HepG2 (cell line): ENCODE results near the gene ENG. TPM values are rescaled to one million over a fixed set of nuclear protein-coding genes. Genes with fewer than 3 reads are reported as not detected.

ENCODE experiments used
- CAMTA2 ChIP-seq: sonication (generic); formaldehyde crosslinking; IDR thresholded peaks from 2 replicates; pipeline ENCODE4 v1.4.0; 2020; ENCODE audit warnings: mild to moderate bottlenecking, missing genetic modification reagents, borderline replicate concordance
- CCAR2 ChIP-seq: fragments of 200-400 bp; formaldehyde crosslinking; optimal IDR thresholded peaks from 2 replicates; pipeline ENCODE3; 2018; ENCODE audit warnings: low read depth, mild to moderate bottlenecking, low read length, moderate library complexity
- ELF3 ChIP-seq: IDR thresholded peaks from 2 replicates; pipeline ENCODE4 v1.6.1; 2016; ENCODE audit warnings: missing genetic modification reagents, missing compliant biosample characterization
- HOXA3 ChIP-seq: sonication (generic); formaldehyde crosslinking; IDR thresholded peaks from 2 replicates; pipeline ENCODE4 v1.5.0; 2020; ENCODE audit warnings: missing genetic modification reagents
- IKZF1 ChIP-seq: fragments of 450-650 bp; IDR thresholded peaks from 2 replicates; pipeline ENCODE4 v1.7.1; 2016
- IKZF4 ChIP-seq: sonication (generic); formaldehyde crosslinking; IDR thresholded peaks from 2 replicates; pipeline ENCODE4 v1.5.1; 2020; ENCODE audit warnings: borderline replicate concordance, mild to moderate bottlenecking, low read depth, missing genetic modification reagents; ENCODE audit errors: not compliant biosample characterization
- NCOR1 ChIP-seq: fragments of 200-600 bp; sonication (generic); IDR thresholded peaks from 2 replicates; pipeline ENCODE4 v1.7.0; 2017; ENCODE audit warnings: antibody characterized with exemption, low read length, borderline replicate concordance
- SMAD9 ChIP-seq: sonication (generic); formaldehyde crosslinking; IDR thresholded peaks from 2 replicates; pipeline ENCODE4 v1.5.1; 2020; ENCODE audit warnings: mild to moderate bottlenecking, missing genetic modification reagents
- ZBTB40 ChIP-seq, 2 experiments: fragments of 450-650 bp in 1 of 2; sonication (generic) in 1 of 2; formaldehyde crosslinking in 1 of 2; IDR thresholded peaks; 2 replicates each; pipeline versions ENCODE4 v1.6.1 to v1.8.0; 2016 to 2022; ENCODE audit warnings: antibody characterized with exemption in 1 of 2, mild to moderate bottlenecking in 1 of 2, missing genetic modification reagents in 1 of 2
- ZBTB7B ChIP-seq: sonication (generic); formaldehyde crosslinking; IDR thresholded peaks from 2 replicates; pipeline ENCODE4 v1.4.0; 2020; ENCODE audit warnings: missing genetic modification reagents
- ZC3H13 ChIP-seq: sonication (generic); formaldehyde crosslinking; IDR thresholded peaks from 2 replicates; pipeline ENCODE4 v1.8.1; 2023; ENCODE audit warnings: mild to moderate bottlenecking, missing genetic modification reagents, moderate library complexity
- ZFP91 ChIP-seq: sonication (generic); formaldehyde crosslinking; IDR thresholded peaks from 2 replicates; pipeline ENCODE4 v1.9.0; 2022; ENCODE audit warnings: missing genetic modification reagents, mild to moderate bottlenecking, borderline replicate concordance
- ZNF329 ChIP-seq: sonication (generic); formaldehyde crosslinking; IDR thresholded peaks from 2 replicates; pipeline ENCODE4 v1.9.0; 2021; ENCODE audit warnings: low read depth, mild to moderate bottlenecking, missing genetic modification reagents
- ZNF605 ChIP-seq: sonication (generic); formaldehyde crosslinking; IDR thresholded peaks from 2 replicates; pipeline ENCODE4 v1.8.0; 2022; ENCODE audit warnings: mild to moderate bottlenecking, missing genetic modification reagents
- ZNF788 ChIP-seq: sonication (generic); formaldehyde crosslinking; IDR thresholded peaks from 2 replicates; pipeline ENCODE4 v1.5.0; 2020; ENCODE audit warnings: mild to moderate bottlenecking, missing genetic modification reagents, borderline replicate concordance
- ZNF883 ChIP-seq: sonication (generic); formaldehyde crosslinking; IDR thresholded peaks from 2 replicates; pipeline ENCODE4 v1.5.1; 2020; ENCODE audit warnings: mild to moderate bottlenecking, missing genetic modification reagents; ENCODE audit errors: not compliant biosample characterization
- polyA plus RNA-seq, 8 experiments: library from polyadenylated mRNA; depleted of rRNA in 3 of 8; stranded (reverse) in 7 of 8; unstranded in 1 of 8; fragments of >200 nt; fragmentation: Illumina TruSeq in 4 of 8; extraction: Trizol in 4 of 8; gene quantifications; 2 replicates each; pipeline versions ENCODE4 v1.2.1 to v1.2.3, GENCODE V29; 2011 to 2016; ENCODE audit warnings: low read depth in 4 of 8, missing spikeins in 1 of 8, mixed read lengths in 1 of 8; ENCODE audit not compliant: insufficient read depth in 1 of 8
- total RNA-seq, 5 experiments: library from RNA; depleted of rRNA; stranded (reverse); fragments of >200 nt; fragmentation: Illumina TruSeq; extraction: Trizol; gene quantifications; 2 replicates each; pipeline ENCODE4 v1.2.3, GENCODE V29; 2016; ENCODE audit warnings: low read depth in 1 of 5
- TF ChIP-seq, protein P1 (sequence below): IDR thresholded peaks from 2 replicates; pipeline ENCODE4 v1.6.1; 2018; ENCODE audit warnings: missing genetic modification reagents

The ENG gene
- total and polyA plus RNA-seq, 2 of the 13 experiments (the other 11 are each of a cell fraction or from before 2014, with no cell fraction given) = 0.02 to 1.1 TPM

GRCh38 chr9:127869310-127870152 is 15.1 kb upstream of the ENG start (continued):
- TF ChIP-seq ZBTB40 (IDR thresholded peaks at IDR 0.05) = no peak
- no peak for TF ChIP-seq ZBTB40 (CRISPR knock-in tag; IDR thresholded peaks at IDR 0.05)
- no peak for TF ChIP-seq ZC3H13 (CRISPR knock-in tag)
- TF ChIP-seq IKZF4 = no peak
- TF ChIP-seq ZNF329 = no peak
- no peak for TF ChIP-seq CCAR2
- TF ChIP-seq NCOR1 = no peak
- TF ChIP-seq ZBTB7B (CRISPR knock-in tag) = 0 out of 2 replicates have a peak, but pooled peaks have one; percentile 46
- TF ChIP-seq HOXA3 (CRISPR knock-in tag) = 0 out of 2 replicates have a peak, but pooled peaks have one; percentile 21
- TF ChIP-seq ZNF788 (CRISPR knock-in tag) = no peak
- TF ChIP-seq ZNF883 = no peak
- peak; percentile 26; the same call in 1 of the 2 replicates for TF ChIP-seq ELF3 (CRISPR knock-in tag)
- TF ChIP-seq ZFP91 = peak; percentile 61; the same call in 1 of the 2 replicates
- TF ChIP-seq CAMTA2 (CRISPR knock-in tag) = no peak
- TF ChIP-seq, protein P1, sequence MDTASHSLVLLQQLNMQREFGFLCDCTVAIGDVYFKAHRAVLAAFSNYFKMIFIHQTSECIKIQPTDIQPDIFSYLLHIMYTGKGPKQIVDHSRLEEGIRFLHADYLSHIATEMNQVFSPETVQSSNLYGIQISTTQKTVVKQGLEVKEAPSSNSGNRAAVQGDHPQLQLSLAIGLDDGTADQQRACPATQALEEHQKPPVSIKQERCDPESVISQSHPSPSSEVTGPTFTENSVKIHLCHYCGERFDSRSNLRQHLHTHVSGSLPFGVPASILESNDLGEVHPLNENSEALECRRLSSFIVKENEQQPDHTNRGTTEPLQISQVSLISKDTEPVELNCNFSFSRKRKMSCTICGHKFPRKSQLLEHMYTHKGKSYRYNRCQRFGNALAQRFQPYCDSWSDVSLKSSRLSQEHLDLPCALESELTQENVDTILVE (CRISPR knock-in tag) = 0 out of 2 replicates have a peak, but pooled peaks have one; percentile 48
- TF ChIP-seq ZNF605 = no peak
- no peak for TF ChIP-seq IKZF1
- TF ChIP-seq SMAD9 = no peak
